HL-60/S4 treated with retinoic acid at 250 ng/mL for 4 days and 3 days (cell line): ENCODE measurements around the gene ARMH1.

Experiments used
- in situ Hi-C: fragments of 300-500 bp; cut with MboI; formaldehyde crosslinking; loops from 2 replicates; pipeline ENCODE4 v1.7.0; 2022; ENCODE audit warnings: low sequenced_read_pairs

The ARMH1 gene

DNA sequence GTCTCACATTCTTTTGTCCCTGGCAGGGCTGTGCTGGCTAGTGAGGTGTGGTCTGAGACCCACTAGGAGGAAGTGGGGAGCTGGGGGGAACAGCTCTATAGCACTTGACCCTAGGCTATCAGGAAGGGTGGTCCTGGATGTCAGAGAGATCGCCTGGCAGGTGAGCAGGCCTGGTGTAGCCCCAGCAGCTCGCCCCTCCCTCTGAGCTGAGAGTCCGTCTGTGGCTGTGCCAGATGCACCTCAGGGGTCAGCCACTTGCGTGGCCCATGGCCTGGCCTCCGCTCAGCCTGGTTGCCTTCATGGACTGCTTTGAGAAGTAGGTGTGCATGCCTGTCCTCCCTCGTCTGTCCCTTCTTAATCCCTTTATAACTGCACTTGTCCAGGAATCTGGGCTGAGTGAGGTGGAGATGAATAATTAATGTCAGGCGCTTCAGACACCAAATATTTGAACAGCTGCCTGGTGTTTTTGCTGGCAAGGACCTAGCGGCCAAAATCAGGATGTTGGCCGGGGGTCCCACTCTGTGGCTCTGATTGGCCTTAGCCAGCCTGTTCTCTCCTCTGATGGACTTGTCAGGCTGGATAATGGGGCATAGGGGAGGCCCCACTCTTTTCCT is 30.7 kb upstream of the ARMH1 start:
- in situ Hi-C loops, result no loop called here

DNA sequence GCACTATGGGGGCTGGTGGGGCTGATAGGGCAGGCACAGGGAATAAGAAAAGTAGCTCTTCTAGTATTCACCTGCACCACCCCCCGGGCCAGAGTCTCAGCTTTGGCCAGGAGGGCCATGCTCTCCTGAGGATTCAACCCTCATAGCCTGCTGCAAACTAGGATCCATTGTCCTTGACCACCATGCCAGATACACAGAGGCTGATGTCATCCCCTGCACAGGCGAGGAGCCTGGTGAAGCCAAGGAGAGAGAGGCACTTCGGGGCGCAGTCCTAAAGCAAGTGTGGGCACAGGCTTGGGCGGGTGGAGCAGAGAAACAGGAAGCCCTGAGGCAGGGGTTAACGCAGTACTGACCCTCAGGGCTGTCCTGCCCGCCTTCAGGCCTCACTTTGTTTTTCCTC is 29.7 kb upstream of the ARMH1 start:
- in situ Hi-C loops, result no loop called here

- in situ Hi-C loops, result no loop called here
Observed at GRCh38 chr1:44645476-44646244, 28.9 kb upstream of the ARMH1 start.

DNA sequence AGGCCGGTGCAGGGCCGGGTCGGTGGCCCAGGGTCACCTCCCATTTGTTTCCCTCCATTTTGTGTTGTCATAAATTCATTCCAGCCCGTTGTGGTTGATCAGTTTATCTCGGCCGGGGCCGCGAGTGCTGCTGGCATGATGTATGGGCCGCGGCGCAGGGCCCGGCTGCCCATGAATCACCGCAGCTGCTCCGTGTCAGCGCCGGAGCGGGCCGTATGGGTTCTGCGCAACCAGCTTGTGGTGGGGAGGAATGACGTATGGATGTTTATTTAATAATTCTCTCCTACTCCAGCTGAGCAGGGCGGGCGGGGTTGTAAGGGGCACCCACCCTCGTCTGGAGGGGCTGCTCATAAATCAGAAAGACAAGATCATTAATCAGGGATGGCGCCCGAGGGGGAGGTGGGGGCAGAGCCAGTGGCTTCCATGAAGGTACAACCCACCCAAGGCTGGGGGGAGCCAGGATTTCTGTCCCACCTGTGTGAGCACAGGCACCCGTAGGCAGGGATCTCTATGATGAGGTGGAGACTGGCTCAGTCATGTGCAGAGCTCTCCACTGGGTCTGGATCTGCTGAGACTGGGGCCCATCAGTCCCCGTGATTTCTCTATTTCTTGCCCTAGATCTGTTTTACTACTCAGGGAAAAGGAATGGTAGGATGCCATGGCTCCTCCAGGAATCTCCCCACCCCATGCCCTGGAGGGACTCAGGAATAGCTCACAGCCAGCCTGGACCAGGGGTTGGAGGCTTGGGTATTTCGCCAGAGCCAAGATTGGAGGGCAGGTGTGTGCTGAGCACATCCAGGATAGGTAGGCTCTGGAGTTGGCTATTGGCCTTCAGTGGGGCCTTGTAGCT is 28.0 kb upstream of the ARMH1 start:
- in situ Hi-C loops, result no loop called here

DNA sequence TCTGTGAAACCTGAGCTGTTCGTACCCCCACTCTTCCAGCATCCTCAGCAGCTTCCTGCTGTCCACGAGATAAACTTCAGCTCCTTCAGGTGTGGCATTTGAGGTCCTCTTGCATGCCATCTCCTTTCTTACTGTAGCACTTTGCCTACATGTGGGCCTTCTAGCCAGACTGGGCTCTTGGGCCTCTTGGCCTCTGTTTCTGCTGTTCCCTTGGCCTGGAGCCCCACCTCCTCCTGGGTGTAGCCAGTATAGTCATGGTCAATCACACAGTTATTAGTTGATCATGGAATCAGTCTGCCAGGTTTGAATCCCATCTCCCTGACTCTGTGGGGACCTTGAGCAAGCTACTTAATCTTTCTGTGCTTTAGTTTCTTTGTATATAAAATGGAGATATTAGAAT is 26.6 kb upstream of the ARMH1 start:
- in situ Hi-C loops, result no loop called here

DNA sequence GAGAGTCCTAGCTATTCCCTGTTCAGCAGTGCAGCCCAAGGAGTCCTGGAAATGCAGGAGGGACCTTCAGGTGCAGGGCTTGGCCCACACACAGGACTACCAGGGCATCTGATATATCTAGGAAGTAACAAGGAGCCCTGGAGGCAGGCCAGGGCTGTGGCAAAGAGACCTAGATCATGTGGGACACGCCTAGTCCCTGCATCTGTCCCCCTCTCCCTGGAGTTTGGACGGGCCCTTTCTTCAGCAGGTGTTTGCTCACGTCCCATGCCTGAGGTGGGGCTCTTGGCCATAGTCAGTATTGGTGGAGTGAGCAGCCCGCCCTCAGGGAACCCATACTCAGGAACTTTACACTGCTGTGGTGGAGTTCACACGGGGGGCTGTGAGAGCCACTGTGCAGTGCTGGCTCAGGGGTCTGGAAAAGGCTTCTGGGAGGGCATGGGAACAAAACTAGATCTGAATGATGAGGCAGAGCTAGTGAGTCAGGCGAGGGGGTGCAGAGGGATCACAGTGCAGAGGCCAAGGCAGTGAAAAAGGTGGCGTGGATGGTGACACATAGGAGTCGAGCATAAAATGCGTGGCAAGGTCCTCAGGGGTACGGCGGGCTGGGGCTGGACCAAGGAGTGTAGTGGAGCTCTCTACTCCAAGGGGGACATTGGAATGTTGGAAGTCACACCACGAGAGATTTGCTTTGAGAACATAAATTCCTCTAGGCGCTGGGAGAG is 25.8 kb upstream of the ARMH1 start:
- in situ Hi-C loops, result no loop called here

DNA sequence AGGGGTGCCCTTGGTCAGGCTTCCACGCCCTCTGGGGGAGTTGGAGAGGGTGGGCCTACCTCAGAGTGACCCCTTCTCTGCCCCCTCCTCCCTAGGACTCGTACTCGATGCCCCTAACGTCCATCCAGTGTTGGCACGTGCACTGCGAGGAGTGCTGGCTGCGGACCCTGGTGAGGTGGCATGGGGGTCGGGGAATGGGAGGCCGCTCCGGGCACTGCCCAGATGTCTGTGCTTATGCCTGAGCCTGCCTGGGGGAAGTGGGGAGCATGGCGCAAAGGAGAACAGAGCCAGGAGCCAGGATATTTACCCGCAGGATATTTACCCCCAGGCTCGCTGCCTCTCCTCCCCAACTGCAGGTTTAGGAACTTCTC is 24.7 kb upstream of the ARMH1 start:
- in situ Hi-C loops, result no loop called here

GRCh38 chr1:44650159-44650831 is 24.2 kb upstream of the ARMH1 start:
- in situ Hi-C loops, result no loop called here

DNA sequence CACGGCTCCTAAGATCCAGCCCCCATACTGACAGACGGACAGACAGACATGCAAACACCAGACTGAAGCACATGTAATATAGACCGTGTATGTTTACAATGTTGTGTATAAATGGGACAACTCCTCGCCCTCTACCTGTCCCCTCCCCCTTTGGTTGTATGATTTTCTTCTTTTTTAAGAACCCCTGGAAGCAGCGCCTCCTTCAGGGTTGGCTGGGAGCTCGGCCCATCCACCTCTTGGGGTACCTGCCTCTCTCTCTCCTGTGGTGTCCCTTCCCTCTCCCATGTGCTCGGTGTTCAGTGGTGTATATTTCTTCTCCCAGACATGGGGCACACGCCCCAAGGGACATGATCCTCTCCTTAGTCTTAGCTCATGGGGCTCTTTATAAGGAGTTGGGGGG is 23.4 kb upstream of the ARMH1 start:
- in situ Hi-C loops, result no loop called here

- in situ Hi-C loops, result no loop called here
Observed at GRCh38 chr1:44652445-44653106, 21.9 kb upstream of the ARMH1 start.

- in situ Hi-C loops, result no loop called here
Observed at GRCh38 chr1:44653107-44653964, 21.2 kb upstream of the ARMH1 start.

- in situ Hi-C loops, result no loop called here
Observed at GRCh38 chr1:44654621-44655187, 19.8 kb upstream of the ARMH1 start.

- in situ Hi-C loops, result no loop called here
Observed at GRCh38 chr1:44655609-44656008, 18.9 kb upstream of the ARMH1 start.

DNA sequence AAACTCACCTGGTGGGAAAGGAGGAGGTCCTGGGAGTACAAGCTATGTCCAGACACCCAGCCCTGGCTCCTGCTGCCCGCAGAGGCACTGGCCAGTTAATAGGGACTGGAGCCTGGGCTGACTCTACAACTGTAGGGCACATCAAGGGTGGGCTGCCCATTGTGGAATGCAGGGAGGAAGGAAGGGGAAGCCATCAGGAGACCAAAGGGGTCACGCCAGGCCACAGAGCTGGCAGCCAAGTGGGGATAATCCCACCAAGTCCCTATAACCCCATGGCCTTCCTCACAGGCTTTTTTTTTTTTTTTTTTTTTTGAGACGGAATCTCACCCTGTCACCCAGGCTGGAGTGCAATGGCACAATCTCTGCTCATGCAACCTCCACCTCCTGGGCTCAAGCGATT is 14.9 kb upstream of the ARMH1 start:
- in situ Hi-C loops, result no loop called here

GRCh38 chr1:44660176-44660575 is 14.3 kb upstream of the ARMH1 start:
- in situ Hi-C loops, result no loop called here

GRCh38 chr1:44661781-44662682 is 12.5 kb upstream of the ARMH1 start:
- in situ Hi-C loops, result no loop called here

GRCh38 chr1:44662683-44663030 is 11.9 kb upstream of the ARMH1 start:
- in situ Hi-C loops, result no loop called here

DNA sequence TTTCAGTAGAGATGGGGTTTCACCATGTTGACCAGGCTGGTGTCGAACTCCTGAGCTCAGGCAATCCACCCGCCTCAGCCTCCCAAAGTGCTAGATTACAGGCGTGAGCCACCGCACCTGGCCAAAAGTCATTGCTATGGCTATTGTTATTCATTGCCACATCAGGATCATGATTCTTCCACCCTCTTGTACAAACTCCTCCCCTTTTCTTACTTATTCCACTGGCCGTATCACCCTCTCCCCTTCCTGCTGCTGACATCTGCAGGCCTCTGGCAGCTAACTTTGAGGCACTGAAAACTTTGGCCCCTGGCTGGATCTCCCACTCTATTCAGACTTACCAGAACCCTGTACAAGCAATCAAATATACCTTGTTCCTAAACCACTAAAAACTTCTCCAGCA is 11.1 kb upstream of the ARMH1 start:
- in situ Hi-C loops, result no loop called here
